GM19025 (cell line): ENCODE data around the gene NPIPA7.
"Not testable (repeated sequence)": the region's sequence is repeated elsewhere in the genome, so short reads cannot be mapped to it uniquely, and the experiment has no call there.

ENCODE experiments used
- ATAC-seq: cut with Tn5 transposase; IDR thresholded peaks from one replicate; pipeline ENCODE4 v1.9.1; 2021; ENCODE audit warnings: mild to moderate bottlenecking, low read depth, moderate library complexity; ENCODE audit not compliant: unreplicated experiment

The NPIPA7 gene

GRCh38 chr16:16417071-16417470 is 38.1 kb downstream of the NPIPA7 start:
- ATAC-seq: not testable (repeated sequence)

- not testable (repeated sequence) for ATAC-seq
Measured at GRCh38 chr16:16417914-16418544, 39.1 kb downstream of the NPIPA7 start.

- ATAC-seq: not testable (repeated sequence)
Measured at GRCh38 chr16:16420515-16420914, 41.6 kb downstream of the NPIPA7 start.

DNA sequence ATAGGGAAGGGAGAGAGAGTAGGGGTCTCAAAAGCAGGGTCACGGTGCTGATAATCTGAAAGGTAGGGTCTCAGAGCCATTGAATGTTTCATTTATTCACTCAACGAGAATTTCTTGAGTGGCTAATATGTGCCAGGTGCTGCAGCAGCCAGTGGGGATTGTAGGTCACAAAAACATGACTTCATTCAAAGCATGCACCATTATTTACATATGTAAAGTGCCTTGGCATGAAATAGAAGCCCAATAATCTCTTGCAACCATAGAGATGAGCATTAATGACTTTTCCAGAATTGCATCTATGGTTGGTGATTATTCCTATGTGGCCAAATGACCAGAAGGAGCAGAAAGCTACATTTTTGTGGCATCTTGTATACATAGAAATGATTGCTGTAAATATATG is 46.2 kb downstream of the NPIPA7 start:
- not testable (repeated sequence) for ATAC-seq

DNA sequence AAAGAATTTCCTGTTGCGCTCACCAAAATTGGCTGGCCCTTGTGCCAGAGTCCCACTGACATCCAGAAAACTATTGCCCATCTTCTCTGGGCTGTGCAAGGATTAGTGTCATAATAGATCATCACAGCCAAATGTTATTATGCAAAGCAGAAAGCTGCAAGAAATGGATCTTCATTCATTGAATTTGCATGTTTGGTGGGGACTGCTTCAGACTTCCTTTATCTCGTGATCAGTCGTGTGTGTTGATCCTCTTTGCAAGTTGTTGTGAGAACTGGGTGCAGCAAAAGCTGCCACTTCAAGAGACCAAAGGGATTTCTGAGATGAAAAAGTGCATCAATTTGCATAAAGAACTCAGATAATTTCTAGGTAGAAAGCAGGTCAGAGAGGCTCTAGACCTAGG is 52.2 kb downstream of the NPIPA7 start:
- ATAC-seq: not testable (repeated sequence)

- ATAC-seq: not testable (repeated sequence)
Measured at GRCh38 chr16:16434711-16435110, 55.8 kb downstream of the NPIPA7 start.

DNA sequence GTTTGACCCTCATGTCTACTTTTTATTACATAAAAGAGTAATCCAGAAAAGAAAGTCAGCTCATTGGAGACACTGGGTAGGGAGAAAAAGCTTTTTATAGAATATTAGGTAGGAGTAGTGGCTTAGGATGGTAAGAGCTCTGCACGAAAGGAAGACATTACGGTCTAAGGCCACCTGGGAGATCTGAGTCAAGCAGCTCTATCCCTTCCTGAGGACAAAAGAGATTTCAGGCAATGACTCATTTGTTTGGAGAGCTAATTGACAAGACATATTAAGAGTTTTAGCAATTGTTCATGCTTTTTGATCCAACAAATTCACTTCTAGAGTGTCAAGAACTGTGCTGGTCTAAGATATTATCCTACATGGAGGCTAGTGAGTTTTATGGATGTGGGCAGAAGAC is 62.5 kb downstream of the NPIPA7 start:
- ATAC-seq: not testable (repeated sequence)
